Measurements from ENCODE around the gene F11R.

DNA sequence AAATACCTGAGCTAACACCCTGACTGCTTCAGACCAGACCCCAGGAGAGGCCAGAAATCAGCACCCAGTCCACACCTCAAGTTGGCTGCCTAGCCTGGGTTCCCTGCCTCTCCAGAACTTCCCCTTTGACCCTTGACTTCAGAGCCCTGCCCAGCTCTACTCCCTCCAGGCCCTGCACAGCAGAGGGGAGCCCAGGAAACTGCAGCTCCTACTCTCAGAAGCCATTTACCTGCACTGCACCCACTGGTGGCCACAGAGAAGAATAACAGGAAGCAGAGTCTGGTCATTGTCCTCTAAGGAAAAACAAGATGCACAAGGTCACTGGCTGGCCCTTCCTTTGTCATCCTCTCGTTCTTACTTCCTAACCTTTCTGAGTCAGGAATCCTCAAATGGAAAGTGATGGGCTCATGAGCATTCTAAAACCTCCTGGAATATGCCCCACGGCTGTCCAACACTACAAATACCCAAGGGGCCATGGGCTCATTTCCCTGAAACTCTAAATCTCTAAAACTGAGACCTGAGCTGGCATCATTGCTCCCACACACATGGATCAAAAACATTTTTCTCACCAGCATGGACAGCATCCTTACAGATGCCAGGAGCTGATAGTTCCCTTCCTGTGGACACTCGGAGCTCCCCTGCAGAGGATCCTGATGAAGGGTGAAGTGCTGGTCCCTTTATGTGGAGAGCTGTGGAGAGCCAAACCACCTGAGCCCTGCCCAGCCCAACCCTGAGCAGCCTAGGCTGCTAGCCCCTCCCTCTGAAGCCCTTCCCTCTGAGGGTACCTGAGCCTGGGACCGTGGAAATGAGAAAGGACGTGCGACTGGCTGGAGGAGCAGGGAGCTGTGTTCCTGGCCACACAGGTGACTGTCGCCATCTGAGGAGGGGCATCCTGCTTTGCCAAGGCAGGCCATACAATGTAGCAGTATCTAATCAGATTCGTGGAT, 66.5 kb downstream of the F11R start, which contains the start of gene ITLN2:
- TF ChIP-seq, protein P1, sequence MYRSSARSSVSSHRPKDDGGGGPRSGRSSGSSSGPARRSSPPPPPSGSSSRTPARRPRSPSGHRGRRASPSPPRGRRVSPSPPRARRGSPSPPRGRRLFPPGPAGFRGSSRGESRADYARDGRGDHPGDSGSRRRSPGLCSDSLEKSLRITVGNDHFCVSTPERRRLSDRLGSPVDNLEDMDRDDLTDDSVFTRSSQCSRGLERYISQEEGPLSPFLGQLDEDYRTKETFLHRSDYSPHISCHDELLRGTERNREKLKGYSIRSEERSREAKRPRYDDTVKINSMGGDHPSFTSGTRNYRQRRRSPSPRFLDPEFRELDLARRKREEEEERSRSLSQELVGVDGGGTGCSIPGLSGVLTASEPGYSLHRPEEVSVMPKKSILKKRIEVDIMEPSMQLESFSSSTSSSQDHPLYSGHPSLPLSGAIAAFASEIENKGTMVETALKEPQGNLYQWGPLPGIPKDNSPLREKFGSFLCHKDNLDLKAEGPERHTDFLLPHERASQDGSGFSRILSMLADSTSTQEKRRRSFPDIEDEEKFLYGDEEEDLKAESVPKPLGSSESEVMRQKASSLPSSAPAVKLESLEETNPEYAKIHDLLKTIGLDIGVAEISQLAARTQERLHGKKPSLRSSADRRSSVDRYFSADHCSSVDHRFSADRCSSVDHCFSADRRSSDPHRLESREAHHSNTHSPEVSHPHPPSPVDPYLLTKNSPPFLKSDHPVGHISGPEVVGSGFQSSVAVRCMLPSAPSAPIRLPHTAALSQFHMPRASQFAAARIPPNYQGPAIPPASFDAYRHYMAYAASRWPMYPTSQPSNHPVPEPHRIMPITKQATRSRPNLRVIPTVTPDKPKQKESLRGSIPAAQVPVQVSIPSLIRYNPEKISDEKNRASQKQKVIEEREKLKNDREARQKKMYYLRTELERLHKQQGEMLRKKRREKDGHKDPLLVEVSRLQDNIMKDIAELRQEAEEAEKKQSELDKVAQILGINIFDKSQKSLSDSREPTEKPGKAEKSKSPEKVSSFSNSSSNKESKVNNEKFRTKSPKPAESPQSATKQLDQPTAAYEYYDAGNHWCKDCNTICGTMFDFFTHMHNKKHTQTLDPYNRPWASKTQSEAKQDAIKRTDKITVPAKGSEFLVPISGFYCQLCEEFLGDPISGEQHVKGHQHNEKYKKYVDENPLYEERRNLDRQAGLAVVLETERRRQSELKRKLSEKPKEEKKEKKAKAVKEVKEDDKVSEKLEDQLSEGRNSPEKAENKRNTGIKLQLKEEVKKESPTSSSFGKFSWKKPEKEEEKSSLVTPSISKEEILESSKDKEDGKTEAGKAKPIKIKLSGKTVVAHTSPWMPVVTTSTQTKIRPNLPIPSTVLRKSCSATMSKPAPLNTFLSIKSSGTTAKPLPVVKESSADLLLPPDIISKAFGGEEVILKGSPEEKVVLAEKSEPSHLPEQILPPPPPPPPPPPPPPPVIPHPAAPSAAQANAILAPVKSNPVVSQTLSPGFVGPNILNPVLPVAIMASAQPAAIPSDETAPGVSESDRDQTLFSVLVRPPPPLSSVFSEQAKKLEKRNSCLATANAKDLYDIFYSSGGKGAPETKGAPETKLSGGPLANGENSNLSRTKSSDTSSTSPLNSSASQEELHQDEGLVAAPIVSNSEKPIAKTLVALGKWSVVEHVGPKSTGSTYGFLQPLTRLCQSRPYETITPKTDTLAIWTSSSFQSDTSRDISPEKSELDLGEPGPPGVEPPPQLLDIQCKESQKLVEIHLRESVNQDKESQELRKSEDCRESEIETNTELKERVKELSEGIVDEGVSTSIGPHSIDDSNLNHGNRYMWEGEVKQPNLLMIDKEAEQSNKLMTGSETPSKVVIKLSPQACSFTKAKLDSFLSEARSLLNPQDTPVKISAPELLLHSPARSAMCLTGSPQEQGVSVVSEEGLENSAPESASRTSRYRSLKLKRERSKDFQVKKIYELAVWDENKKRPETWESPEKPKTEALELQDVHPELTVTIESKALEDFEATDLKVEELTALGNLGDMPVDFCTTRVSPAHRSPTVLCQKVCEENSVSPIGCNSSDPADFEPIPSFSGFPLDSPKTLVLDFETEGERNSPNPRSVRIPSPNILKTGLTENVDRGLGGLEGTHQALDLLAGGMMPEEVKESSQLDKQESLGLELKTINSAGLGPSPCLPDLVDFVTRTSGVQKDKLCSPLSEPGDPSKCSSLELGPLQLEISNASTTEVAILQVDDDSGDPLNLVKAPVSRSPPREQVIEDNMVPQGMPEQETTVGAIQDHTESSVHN (CRISPR knock-in tag; IDR thresholded peaks at IDR 0.05): no peak
- TF ChIP-seq, protein P2, sequence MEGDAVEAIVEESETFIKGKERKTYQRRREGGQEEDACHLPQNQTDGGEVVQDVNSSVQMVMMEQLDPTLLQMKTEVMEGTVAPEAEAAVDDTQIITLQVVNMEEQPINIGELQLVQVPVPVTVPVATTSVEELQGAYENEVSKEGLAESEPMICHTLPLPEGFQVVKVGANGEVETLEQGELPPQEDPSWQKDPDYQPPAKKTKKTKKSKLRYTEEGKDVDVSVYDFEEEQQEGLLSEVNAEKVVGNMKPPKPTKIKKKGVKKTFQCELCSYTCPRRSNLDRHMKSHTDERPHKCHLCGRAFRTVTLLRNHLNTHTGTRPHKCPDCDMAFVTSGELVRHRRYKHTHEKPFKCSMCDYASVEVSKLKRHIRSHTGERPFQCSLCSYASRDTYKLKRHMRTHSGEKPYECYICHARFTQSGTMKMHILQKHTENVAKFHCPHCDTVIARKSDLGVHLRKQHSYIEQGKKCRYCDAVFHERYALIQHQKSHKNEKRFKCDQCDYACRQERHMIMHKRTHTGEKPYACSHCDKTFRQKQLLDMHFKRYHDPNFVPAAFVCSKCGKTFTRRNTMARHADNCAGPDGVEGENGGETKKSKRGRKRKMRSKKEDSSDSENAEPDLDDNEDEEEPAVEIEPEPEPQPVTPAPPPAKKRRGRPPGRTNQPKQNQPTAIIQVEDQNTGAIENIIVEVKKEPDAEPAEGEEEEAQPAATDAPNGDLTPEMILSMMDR (CRISPR knock-in tag; IDR thresholded peaks at IDR 0.05): peak; percentile 82
- TF ChIP-seq SRF (IDR thresholded peaks at IDR 0.05; ENCODE audit: low read depth, low read length) (no peak), SMARCE1 (IDR thresholded peaks at IDR 0.05; ENCODE audit: borderline replicate concordance) (no peak), PCBP2 (optimal IDR thresholded peaks at IDR 0.05; ENCODE audit: low read depth, low read length, poor library complexity, severe bottlenecking) (no peak), SMC3 (IDR thresholded peaks at IDR 0.05; ENCODE audit: low read length) (peak; percentile 81), ZNF354B (CRISPR knock-in tag; IDR thresholded peaks at IDR 0.05) (no peak), KAT2B (IDR thresholded peaks at IDR 0.05; ENCODE audit: borderline replicate concordance, low read depth, low read length) (no peak)
- TF ChIP-seq, protein P3, sequence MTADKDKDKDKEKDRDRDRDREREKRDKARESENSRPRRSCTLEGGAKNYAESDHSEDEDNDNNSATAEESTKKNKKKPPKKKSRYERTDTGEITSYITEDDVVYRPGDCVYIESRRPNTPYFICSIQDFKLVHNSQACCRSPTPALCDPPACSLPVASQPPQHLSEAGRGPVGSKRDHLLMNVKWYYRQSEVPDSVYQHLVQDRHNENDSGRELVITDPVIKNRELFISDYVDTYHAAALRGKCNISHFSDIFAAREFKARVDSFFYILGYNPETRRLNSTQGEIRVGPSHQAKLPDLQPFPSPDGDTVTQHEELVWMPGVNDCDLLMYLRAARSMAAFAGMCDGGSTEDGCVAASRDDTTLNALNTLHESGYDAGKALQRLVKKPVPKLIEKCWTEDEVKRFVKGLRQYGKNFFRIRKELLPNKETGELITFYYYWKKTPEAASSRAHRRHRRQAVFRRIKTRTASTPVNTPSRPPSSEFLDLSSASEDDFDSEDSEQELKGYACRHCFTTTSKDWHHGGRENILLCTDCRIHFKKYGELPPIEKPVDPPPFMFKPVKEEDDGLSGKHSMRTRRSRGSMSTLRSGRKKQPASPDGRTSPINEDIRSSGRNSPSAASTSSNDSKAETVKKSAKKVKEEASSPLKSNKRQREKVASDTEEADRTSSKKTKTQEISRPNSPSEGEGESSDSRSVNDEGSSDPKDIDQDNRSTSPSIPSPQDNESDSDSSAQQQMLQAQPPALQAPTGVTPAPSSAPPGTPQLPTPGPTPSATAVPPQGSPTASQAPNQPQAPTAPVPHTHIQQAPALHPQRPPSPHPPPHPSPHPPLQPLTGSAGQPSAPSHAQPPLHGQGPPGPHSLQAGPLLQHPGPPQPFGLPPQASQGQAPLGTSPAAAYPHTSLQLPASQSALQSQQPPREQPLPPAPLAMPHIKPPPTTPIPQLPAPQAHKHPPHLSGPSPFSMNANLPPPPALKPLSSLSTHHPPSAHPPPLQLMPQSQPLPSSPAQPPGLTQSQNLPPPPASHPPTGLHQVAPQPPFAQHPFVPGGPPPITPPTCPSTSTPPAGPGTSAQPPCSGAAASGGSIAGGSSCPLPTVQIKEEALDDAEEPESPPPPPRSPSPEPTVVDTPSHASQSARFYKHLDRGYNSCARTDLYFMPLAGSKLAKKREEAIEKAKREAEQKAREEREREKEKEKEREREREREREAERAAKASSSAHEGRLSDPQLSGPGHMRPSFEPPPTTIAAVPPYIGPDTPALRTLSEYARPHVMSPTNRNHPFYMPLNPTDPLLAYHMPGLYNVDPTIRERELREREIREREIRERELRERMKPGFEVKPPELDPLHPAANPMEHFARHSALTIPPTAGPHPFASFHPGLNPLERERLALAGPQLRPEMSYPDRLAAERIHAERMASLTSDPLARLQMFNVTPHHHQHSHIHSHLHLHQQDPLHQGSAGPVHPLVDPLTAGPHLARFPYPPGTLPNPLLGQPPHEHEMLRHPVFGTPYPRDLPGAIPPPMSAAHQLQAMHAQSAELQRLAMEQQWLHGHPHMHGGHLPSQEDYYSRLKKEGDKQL (CRISPR knock-in tag; IDR thresholded peaks at IDR 0.05; ENCODE audit: low read depth): no peak
- TF ChIP-seq, protein P4, sequence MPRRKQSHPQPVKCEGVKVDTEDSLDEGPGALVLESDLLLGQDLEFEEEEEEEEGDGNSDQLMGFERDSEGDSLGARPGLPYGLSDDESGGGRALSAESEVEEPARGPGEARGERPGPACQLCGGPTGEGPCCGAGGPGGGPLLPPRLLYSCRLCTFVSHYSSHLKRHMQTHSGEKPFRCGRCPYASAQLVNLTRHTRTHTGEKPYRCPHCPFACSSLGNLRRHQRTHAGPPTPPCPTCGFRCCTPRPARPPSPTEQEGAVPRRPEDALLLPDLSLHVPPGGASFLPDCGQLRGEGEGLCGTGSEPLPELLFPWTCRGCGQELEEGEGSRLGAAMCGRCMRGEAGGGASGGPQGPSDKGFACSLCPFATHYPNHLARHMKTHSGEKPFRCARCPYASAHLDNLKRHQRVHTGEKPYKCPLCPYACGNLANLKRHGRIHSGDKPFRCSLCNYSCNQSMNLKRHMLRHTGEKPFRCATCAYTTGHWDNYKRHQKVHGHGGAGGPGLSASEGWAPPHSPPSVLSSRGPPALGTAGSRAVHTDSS (CRISPR knock-in tag; conservative IDR thresholded peaks at IDR 0.05): no peak

Measured in HepG2 (cell line).